Activated CD4-positive, alpha-beta T cell treated with anti-CD3 and anti-CD28 coated beads, Interleukin-2, amount 10 ng/mL, durations not matched to agents 24 days and 14 days (primary cell): Measurements from ENCODE around the gene TPCN2. TPM values are rescaled to one million over a fixed set of nuclear protein-coding genes. Genes with fewer than 3 reads are reported as not detected.

Source experiments
- DNase-seq: peaks from one replicate; pipeline ENCODE4 v3.0.0; 2022
- H3K27ac Mint-ChIP-seq: one replicate; pipeline ENCODE4 v1.8.0; 2022; ENCODE audit warnings: mild to moderate bottlenecking, mixed read lengths
- H3K27me3 Mint-ChIP-seq: one replicate; pipeline ENCODE4 v1.8.0; 2022; ENCODE audit warnings: mixed read lengths
- H3K36me3 Mint-ChIP-seq: one replicate; pipeline ENCODE4 v1.8.0; 2022; ENCODE audit warnings: low read depth, mild to moderate bottlenecking, mixed read lengths
- H3K4me1 Mint-ChIP-seq: one replicate; pipeline ENCODE4 v1.8.0; 2021; ENCODE audit warnings: mixed read lengths
- H3K4me3 Mint-ChIP-seq: one replicate; pipeline ENCODE4 v1.8.0; 2022; ENCODE audit warnings: mild to moderate bottlenecking, moderate library complexity, mixed read lengths
- H3K9me3 Mint-ChIP-seq: one replicate; pipeline ENCODE4 v1.8.0; 2021; ENCODE audit warnings: mixed read lengths
- intact Hi-C: fragments of 100-400 bp; cut with micrococcal nuclease; formaldehyde crosslinking; loops from one replicate; pipeline ENCODE4 v1.15.1; 2023
- total RNA-seq: library from RNA; stranded (reverse); gene quantifications from 2 replicates; pipeline ENCODE4 v1.2.3, GENCODE V29; 2022

The TPCN2 gene
- total RNA-seq, 1 donor from 2014 or later = 15.7 TPM

GRCh38 chr11:69087811-69088210, 39.1 kb downstream of the TPCN2 start:
- Mint-ChIP-seq H3K36me3 (peaks cover 14% of the 10 kb centered on the region), H3K27ac (no peak overlapping the region)

GRCh38 chr11:69088676-69089146, 40.0 kb downstream of the TPCN2 start:
- H3K4me1 Mint-ChIP-seq = peaks cover 2% of the 10 kb centered on the region

More at GRCh38 chr11:69087811-69088210, 39.1 kb downstream of the TPCN2 start:
- H3K4me1 Mint-ChIP-seq = peaks cover 2% of the 10 kb centered on the region
- no peaks in the 10 kb centered on the region for H3K27me3 Mint-ChIP-seq
- no peak for DNase-seq
- intact Hi-C loops = no loop called here
- no peaks in the 10 kb centered on the region for H3K9me3 Mint-ChIP-seq
- H3K4me3 Mint-ChIP-seq = no peak overlapping the region

GRCh38 chr11:69089258-69089657, 40.5 kb downstream of the TPCN2 start:
- Mint-ChIP-seq H3K27ac (no peak overlapping the region), H3K36me3 (peaks cover 14% of the 10 kb centered on the region), H3K9me3 (no peaks in the 10 kb centered on the region), H3K4me1 (peaks cover 2% of the 10 kb centered on the region), H3K4me3 (no peak overlapping the region), H3K27me3 (no peaks in the 10 kb centered on the region)
- intact Hi-C loops = no loop called here
- no peak for DNase-seq

More at GRCh38 chr11:69088676-69089146, 40.0 kb downstream of the TPCN2 start:
- Mint-ChIP-seq H3K9me3 (no peaks in the 10 kb centered on the region), H3K27me3 (no peaks in the 10 kb centered on the region), H3K27ac (no peak overlapping the region), H3K4me3 (no peak overlapping the region), H3K36me3 (peaks cover 14% of the 10 kb centered on the region)
- intact Hi-C loops = no loop called here
- peak; percentile 87 for DNase-seq

GRCh38 chr11:69091638-69092165, 43.0 kb downstream of the TPCN2 start:
- DNase-seq = no peak
- Mint-ChIP-seq H3K4me1 (peaks cover 2% of the 10 kb centered on the region), H3K36me3 (peaks cover 14% of the 10 kb centered on the region), H3K27me3 (no peaks in the 10 kb centered on the region), H3K27ac (no peak overlapping the region), H3K4me3 (no peak overlapping the region), H3K9me3 (no peaks in the 10 kb centered on the region)
- intact Hi-C loops = no loop called here

- H3K27me3 Mint-ChIP-seq = no peaks in the 10 kb centered on the region
- no peak overlapping the region for H3K4me3 Mint-ChIP-seq
- no peak overlapping the region for H3K27ac Mint-ChIP-seq
- intact Hi-C loops = no loop called here
- peaks cover 14% of the 10 kb centered on the region for H3K36me3 Mint-ChIP-seq
- DNase-seq = no peak
- no peaks in the 10 kb centered on the region for H3K9me3 Mint-ChIP-seq
- H3K4me1 Mint-ChIP-seq = peaks cover 2% of the 10 kb centered on the region
Measured at GRCh38 chr11:69092263-69092662, 43.5 kb downstream of the TPCN2 start.

GRCh38 chr11:69093106-69093505, 44.4 kb downstream of the TPCN2 start:
- Mint-ChIP-seq H3K27ac (no peak overlapping the region), H3K4me1 (peaks cover 2% of the 10 kb centered on the region), H3K9me3 (no peaks in the 10 kb centered on the region), H3K4me3 (no peak overlapping the region), H3K36me3 (peaks cover 14% of the 10 kb centered on the region), H3K27me3 (no peaks in the 10 kb centered on the region)
- intact Hi-C loops = no loop called here
- DNase-seq = no peak

- Mint-ChIP-seq H3K36me3 (peaks cover 10% of the 10 kb centered on the region), H3K4me3 (no peak overlapping the region), H3K4me1 (no peaks in the 10 kb centered on the region), H3K9me3 (no peaks in the 10 kb centered on the region), H3K27ac (no peak overlapping the region), H3K27me3 (no peaks in the 10 kb centered on the region)
- intact Hi-C loops = no loop called here
- DNase-seq = no peak
Measured at GRCh38 chr11:69094111-69094914, 45.6 kb downstream of the TPCN2 start.

- Mint-ChIP-seq H3K4me3 (no peak overlapping the region), H3K27me3 (no peaks in the 10 kb centered on the region), H3K36me3 (peaks cover 9% of the 10 kb centered on the region), H3K4me1 (no peaks in the 10 kb centered on the region), H3K9me3 (no peaks in the 10 kb centered on the region), H3K27ac (no peak overlapping the region)
- intact Hi-C loops = no loop called here
- DNase-seq = no peak
Measured at GRCh38 chr11:69094915-69095290, 46.2 kb downstream of the TPCN2 start.

GRCh38 chr11:69095300-69095699, 46.6 kb downstream of the TPCN2 start:
- Mint-ChIP-seq H3K27me3 (no peaks in the 10 kb centered on the region), H3K9me3 (no peaks in the 10 kb centered on the region), H3K4me1 (no peaks in the 10 kb centered on the region), H3K4me3 (no peak overlapping the region), H3K36me3 (peaks cover 5% of the 10 kb centered on the region), H3K27ac (no peak overlapping the region)
- DNase-seq = no peak
- intact Hi-C loops = no loop called here

- H3K27me3 Mint-ChIP-seq = no peaks in the 10 kb centered on the region
- H3K36me3 Mint-ChIP-seq = peaks cover 4% of the 10 kb centered on the region
- no peak overlapping the region for H3K4me3 Mint-ChIP-seq
- H3K4me1 Mint-ChIP-seq = peaks cover under 1% of the 10 kb centered on the region
- no peak overlapping the region for H3K27ac Mint-ChIP-seq
- intact Hi-C loops = no loop called here
- DNase-seq = no peak
- H3K9me3 Mint-ChIP-seq = no peaks in the 10 kb centered on the region
Measured at GRCh38 chr11:69096473-69096872, 47.7 kb downstream of the TPCN2 start.

- Mint-ChIP-seq H3K36me3 (peaks cover 2% of the 10 kb centered on the region), H3K4me1 (peaks cover 3% of the 10 kb centered on the region), H3K27me3 (no peaks in the 10 kb centered on the region), H3K4me3 (no peak overlapping the region), H3K9me3 (no peaks in the 10 kb centered on the region), H3K27ac (no peak overlapping the region)
- intact Hi-C loops = no loop called here
- no peak for DNase-seq
Measured at GRCh38 chr11:69097263-69097662, 48.5 kb downstream of the TPCN2 start.

- H3K27me3 Mint-ChIP-seq = no peaks in the 10 kb centered on the region
- intact Hi-C loops = no loop called here
- H3K9me3 Mint-ChIP-seq = no peaks in the 10 kb centered on the region
- no peak overlapping the region for H3K27ac Mint-ChIP-seq
- no peaks in the 10 kb centered on the region for H3K36me3 Mint-ChIP-seq
- H3K4me3 Mint-ChIP-seq = no peak overlapping the region
- no peak for DNase-seq
- H3K4me1 Mint-ChIP-seq = peaks cover 3% of the 10 kb centered on the region
Measured at GRCh38 chr11:69099180-69099579, 50.4 kb downstream of the TPCN2 start.

- H3K9me3 Mint-ChIP-seq = no peaks in the 10 kb centered on the region
- intact Hi-C loops = loop anchor here (1.0 to 2.0 kb wide), 3 partner anchors 140 to 543 kb away; no protein-coding TSS in a partner anchor
- peaks cover 3% of the 10 kb centered on the region for H3K4me1 Mint-ChIP-seq
- no peak for DNase-seq
- H3K27ac Mint-ChIP-seq = no peak overlapping the region
- H3K36me3 Mint-ChIP-seq = no peaks in the 10 kb centered on the region
- no peaks in the 10 kb centered on the region for H3K27me3 Mint-ChIP-seq
- H3K4me3 Mint-ChIP-seq = no peak overlapping the region
Measured at GRCh38 chr11:69100454-69101114, 51.9 kb downstream of the TPCN2 start.
